Fibroblast of skin of right quadriceps (primary cell): ENCODE results near the gene DDX10.
"Not testable (repeated sequence)": the region's sequence is repeated elsewhere in the genome, so short reads cannot be mapped to it uniquely, and the experiment has no call there.

Source experiments
- DNase-seq: peaks from one replicate; pipeline ENCODE4 v3.0.0-alpha.2; 2013

Gene DDX10

GRCh38 chr11:108724974-108725689, 60.3 kb downstream of the DDX10 start:
- no peak for DNase-seq

GRCh38 chr11:108726077-108726800, 61.4 kb downstream of the DDX10 start:
- no peak for DNase-seq

- DNase-seq, result no peak
Measured at GRCh38 chr11:108727665-108728064, 62.8 kb downstream of the DDX10 start.

- no peak for DNase-seq
Measured at GRCh38 chr11:108729227-108729871, 64.5 kb downstream of the DDX10 start.

- no peak for DNase-seq
Measured at GRCh38 chr11:108732395-108732794, 67.5 kb downstream of the DDX10 start.

- peak; percentile 65 for DNase-seq
Measured at GRCh38 chr11:108733479-108734116, 68.7 kb downstream of the DDX10 start.

- DNase-seq, result peak; percentile 40
Measured at GRCh38 chr11:108734283-108734682, 69.4 kb downstream of the DDX10 start.

- DNase-seq, result no peak
Measured at GRCh38 chr11:108734956-108735559, 70.2 kb downstream of the DDX10 start.

GRCh38 chr11:108740132-108740531, 75.3 kb downstream of the DDX10 start:
- not testable (repeated sequence) for DNase-seq

- DNase-seq, result no peak
Measured at GRCh38 chr11:108743851-108744250, 79.0 kb downstream of the DDX10 start.

GRCh38 chr11:108748968-108749367, 84.1 kb downstream of the DDX10 start:
- no peak for DNase-seq

- no peak for DNase-seq
Measured at GRCh38 chr11:108751444-108751843, 86.6 kb downstream of the DDX10 start.

GRCh38 chr11:108752297-108752751, 87.5 kb downstream of the DDX10 start:
- no peak for DNase-seq

- peak; percentile 49 for DNase-seq
Measured at GRCh38 chr11:108754901-108755625, 90.2 kb downstream of the DDX10 start.

- no peak for DNase-seq
Measured at GRCh38 chr11:108757630-108758029, 92.8 kb downstream of the DDX10 start.

GRCh38 chr11:108758458-108758857, 93.6 kb downstream of the DDX10 start:
- DNase-seq, result no peak

- DNase-seq, result no peak
Measured at GRCh38 chr11:108766596-108767173, 101.8 kb downstream of the DDX10 start.

GRCh38 chr11:108768370-108768769, 103.5 kb downstream of the DDX10 start:
- DNase-seq, result peak; percentile 40

- DNase-seq, result no peak
Measured at GRCh38 chr11:108768964-108769363, 104.1 kb downstream of the DDX10 start.

- DNase-seq, result peak; percentile 44
Measured at GRCh38 chr11:108774037-108774730, 109.3 kb downstream of the DDX10 start.

GRCh38 chr11:108775324-108775723, 110.5 kb downstream of the DDX10 start:
- DNase-seq, result no peak
